Testis (tissue), 2 donors: Measurements from ENCODE around the gene CROCC.
"Not testable (repeated sequence)": the region's sequence is repeated elsewhere in the genome, so short reads cannot be mapped to it uniquely, and the experiment has no call there.

Experiments used
- POLR2A ChIP-seq: fragments of 450-650 bp; IDR thresholded peaks from one replicate; pipeline ENCODE4 v1.6.1; 2017; ENCODE audit warnings: antibody characterized with exemption, mild to moderate bottlenecking, moderate library complexity
- TF ChIP-seq, protein P1 (sequence below), 3 experiments: fragments of 450-650 bp in 2 of 3; fragments of 200-600 bp in 1 of 3; sonication (generic) in 1 of 3; IDR thresholded peaks; one replicate each; pipeline ENCODE4 v1.5.1; 2016 to 2019; ENCODE audit warnings: antibody characterized with exemption in 3 of 3, mild to moderate bottlenecking in 2 of 3, moderate library complexity in 1 of 3

- TF ChIP-seq, protein P1, sequence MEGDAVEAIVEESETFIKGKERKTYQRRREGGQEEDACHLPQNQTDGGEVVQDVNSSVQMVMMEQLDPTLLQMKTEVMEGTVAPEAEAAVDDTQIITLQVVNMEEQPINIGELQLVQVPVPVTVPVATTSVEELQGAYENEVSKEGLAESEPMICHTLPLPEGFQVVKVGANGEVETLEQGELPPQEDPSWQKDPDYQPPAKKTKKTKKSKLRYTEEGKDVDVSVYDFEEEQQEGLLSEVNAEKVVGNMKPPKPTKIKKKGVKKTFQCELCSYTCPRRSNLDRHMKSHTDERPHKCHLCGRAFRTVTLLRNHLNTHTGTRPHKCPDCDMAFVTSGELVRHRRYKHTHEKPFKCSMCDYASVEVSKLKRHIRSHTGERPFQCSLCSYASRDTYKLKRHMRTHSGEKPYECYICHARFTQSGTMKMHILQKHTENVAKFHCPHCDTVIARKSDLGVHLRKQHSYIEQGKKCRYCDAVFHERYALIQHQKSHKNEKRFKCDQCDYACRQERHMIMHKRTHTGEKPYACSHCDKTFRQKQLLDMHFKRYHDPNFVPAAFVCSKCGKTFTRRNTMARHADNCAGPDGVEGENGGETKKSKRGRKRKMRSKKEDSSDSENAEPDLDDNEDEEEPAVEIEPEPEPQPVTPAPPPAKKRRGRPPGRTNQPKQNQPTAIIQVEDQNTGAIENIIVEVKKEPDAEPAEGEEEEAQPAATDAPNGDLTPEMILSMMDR (IDR thresholded peaks at IDR 0.05), result not testable (repeated sequence)
- not testable (repeated sequence) for TF ChIP-seq POLR2A
Observed at GRCh38 chr1:16936580-16936979, 14.8 kb downstream of the CROCC start.
